Transverse colon (tissue), 3 donors: Measurements from ENCODE around the gene PKP1.
A peak's percentile ranks its signal among the peaks of the same experiment; 100 is the strongest.

Experiments
- EP300 ChIP-seq: sonication (generic); formaldehyde crosslinking; IDR thresholded peaks from one replicate; pipeline ENCODE4 v1.6.1; 2017; ENCODE audit warnings: antibody characterized with exemption, low read depth
- POLR2A ChIP-seq: fragments of 450-650 bp; IDR thresholded peaks from one replicate; pipeline ENCODE4 v1.6.1; 2016; ENCODE audit warnings: antibody characterized with exemption, mild to moderate bottlenecking, moderate library complexity
- TF ChIP-seq, protein P1 (sequence below), 5 experiments: fragments of 200-600 bp in 3 of 5; fragments of 450-650 bp in 2 of 5; sonication (generic) in 3 of 5; IDR thresholded peaks; 1 replicate in 2 of 5; 2 replicates in 3 of 5; pipeline ENCODE4 v1.5.1; 2016 to 2017; ENCODE audit warnings: antibody characterized with exemption in 5 of 5, inconsistent platforms in 3 of 5, mild to moderate bottlenecking in 2 of 5, moderate library complexity in 1 of 5

DNA sequence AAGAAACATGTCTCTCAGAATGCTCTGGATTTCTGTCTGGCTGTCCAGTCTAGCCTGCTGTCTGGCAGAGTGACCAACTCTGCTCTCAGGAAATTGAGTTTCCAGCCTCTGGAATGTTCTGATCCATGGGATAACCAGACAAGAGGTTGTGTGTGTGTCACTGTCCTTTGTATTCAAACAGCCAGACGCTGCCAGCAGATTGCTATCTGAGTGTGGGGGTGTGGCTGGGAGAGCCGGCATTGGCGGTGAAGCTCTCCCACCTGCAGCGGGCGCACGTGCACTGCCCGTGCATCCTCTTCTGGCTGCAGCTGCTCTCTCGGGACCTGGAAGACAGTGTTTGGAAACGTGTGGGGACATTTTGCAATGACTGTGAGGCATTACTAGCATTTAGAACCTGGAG, 26.1 kb downstream of the PKP1 start:
- TF ChIP-seq POLR2A (no peak), EP300 (no peak)
- TF ChIP-seq, protein P1, sequence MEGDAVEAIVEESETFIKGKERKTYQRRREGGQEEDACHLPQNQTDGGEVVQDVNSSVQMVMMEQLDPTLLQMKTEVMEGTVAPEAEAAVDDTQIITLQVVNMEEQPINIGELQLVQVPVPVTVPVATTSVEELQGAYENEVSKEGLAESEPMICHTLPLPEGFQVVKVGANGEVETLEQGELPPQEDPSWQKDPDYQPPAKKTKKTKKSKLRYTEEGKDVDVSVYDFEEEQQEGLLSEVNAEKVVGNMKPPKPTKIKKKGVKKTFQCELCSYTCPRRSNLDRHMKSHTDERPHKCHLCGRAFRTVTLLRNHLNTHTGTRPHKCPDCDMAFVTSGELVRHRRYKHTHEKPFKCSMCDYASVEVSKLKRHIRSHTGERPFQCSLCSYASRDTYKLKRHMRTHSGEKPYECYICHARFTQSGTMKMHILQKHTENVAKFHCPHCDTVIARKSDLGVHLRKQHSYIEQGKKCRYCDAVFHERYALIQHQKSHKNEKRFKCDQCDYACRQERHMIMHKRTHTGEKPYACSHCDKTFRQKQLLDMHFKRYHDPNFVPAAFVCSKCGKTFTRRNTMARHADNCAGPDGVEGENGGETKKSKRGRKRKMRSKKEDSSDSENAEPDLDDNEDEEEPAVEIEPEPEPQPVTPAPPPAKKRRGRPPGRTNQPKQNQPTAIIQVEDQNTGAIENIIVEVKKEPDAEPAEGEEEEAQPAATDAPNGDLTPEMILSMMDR (IDR thresholded peaks at IDR 0.05) = peak in 2 of 5 experiments; percentile 8 to 11
